PFSK-1 (cell line): ENCODE data around the gene ZNF474.

Experiments
- FOXP2 ChIP-seq: optimal IDR thresholded peaks from 2 replicates; pipeline ENCODE3; 2011; ENCODE audit warnings: borderline replicate concordance, control low read depth, inconsistent platforms; ENCODE audit not compliant: insufficient read depth; ENCODE audit errors: extremely low read length, extremely low read depth
- POLR2AphosphoS5 ChIP-seq: IDR thresholded peaks from 2 replicates; pipeline ENCODE4 v1.6.1; 2012; ENCODE audit warnings: low read depth, mild to moderate bottlenecking, control low read depth, low read length, moderate library complexity
- SIN3A ChIP-seq: IDR thresholded peaks from 2 replicates; pipeline ENCODE4 v1.6.1; 2012; ENCODE audit warnings: mild to moderate bottlenecking, low read length, moderate library complexity, borderline replicate concordance; ENCODE audit not compliant: insufficient read depth
- TAF1 ChIP-seq: IDR thresholded peaks from 2 replicates; pipeline ENCODE4 v1.6.1; 2012; ENCODE audit warnings: low read length, control low read depth, borderline replicate concordance; ENCODE audit not compliant: insufficient read depth
- TF ChIP-seq, protein P1 (sequence below), 2 experiments: IDR thresholded peaks; 2 replicates each; pipeline versions ENCODE4 v1.6.1 to v1.8.0; 2011 to 2012; ENCODE audit warnings: low read depth in 2 of 2, low read length in 2 of 2, control low read depth in 1 of 2, inconsistent platforms in 1 of 2, mild to moderate bottlenecking in 1 of 2, moderate library complexity in 1 of 2; ENCODE audit not compliant: insufficient read depth in 1 of 2

Gene ZNF474

DNA sequence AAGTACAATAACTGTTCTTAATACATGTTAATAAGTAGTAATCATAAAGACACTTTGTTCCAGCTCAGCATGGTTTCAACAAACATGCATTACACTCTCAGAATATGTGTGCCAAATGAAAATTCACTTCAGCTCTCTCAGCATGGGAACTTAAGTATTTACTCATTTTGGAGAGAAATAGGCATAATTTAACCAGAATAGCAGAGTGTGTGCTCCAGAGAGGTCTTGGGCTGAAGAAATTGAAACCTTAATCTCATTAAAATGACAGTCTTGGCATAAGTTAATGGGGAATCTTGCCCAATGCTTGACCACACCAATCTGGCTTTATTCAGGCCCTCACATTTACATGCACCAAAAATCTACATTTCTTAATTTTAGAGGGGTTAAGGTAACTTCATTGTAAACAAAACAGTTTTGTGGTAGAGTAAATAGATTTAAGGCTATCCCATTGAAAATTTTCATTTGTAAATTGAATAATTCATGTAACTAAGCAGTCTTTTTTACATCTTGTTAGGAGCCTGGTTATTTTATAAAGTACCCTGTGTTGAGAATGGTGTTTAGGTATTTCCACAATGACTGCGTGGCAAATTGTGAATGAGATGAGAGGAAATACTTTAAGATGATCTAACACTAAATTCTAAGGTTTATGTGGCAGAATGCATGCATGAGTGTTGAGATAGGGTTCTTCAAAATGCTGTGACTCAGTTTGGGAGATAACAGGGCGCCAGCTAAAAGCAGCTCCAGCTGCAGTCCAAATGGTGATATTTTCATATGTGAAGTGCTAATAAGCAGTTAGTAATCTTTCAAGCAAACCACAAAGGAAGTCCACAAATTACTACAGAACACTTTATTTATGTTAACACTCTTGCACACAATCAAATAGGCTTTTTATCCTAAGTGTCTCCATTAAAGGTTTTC, 40.0 kb upstream of the ZNF474 start:
- TF ChIP-seq, protein P1, sequence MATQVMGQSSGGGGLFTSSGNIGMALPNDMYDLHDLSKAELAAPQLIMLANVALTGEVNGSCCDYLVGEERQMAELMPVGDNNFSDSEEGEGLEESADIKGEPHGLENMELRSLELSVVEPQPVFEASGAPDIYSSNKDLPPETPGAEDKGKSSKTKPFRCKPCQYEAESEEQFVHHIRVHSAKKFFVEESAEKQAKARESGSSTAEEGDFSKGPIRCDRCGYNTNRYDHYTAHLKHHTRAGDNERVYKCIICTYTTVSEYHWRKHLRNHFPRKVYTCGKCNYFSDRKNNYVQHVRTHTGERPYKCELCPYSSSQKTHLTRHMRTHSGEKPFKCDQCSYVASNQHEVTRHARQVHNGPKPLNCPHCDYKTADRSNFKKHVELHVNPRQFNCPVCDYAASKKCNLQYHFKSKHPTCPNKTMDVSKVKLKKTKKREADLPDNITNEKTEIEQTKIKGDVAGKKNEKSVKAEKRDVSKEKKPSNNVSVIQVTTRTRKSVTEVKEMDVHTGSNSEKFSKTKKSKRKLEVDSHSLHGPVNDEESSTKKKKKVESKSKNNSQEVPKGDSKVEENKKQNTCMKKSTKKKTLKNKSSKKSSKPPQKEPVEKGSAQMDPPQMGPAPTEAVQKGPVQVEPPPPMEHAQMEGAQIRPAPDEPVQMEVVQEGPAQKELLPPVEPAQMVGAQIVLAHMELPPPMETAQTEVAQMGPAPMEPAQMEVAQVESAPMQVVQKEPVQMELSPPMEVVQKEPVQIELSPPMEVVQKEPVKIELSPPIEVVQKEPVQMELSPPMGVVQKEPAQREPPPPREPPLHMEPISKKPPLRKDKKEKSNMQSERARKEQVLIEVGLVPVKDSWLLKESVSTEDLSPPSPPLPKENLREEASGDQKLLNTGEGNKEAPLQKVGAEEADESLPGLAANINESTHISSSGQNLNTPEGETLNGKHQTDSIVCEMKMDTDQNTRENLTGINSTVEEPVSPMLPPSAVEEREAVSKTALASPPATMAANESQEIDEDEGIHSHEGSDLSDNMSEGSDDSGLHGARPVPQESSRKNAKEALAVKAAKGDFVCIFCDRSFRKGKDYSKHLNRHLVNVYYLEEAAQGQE (IDR thresholded peaks at IDR 0.05; ENCODE audit: insufficient read depth in 1 of 2, low read depth in 2 of 2, low read length in 2 of 2) = no peak
- TF ChIP-seq POLR2AphosphoS5 (no peak), SIN3A (no peak), FOXP2 (no peak), TAF1 (no peak)

GRCh38 chr5:122091936-122092600, 37.3 kb upstream of the ZNF474 start:
- TF ChIP-seq FOXP2 (no peak), TAF1 (no peak), POLR2AphosphoS5 (no peak), SIN3A (no peak)
- TF ChIP-seq, protein P1 (IDR thresholded peaks at IDR 0.05; ENCODE audit: insufficient read depth in 1 of 2, low read depth in 2 of 2, low read length in 2 of 2) = no peak

DNA sequence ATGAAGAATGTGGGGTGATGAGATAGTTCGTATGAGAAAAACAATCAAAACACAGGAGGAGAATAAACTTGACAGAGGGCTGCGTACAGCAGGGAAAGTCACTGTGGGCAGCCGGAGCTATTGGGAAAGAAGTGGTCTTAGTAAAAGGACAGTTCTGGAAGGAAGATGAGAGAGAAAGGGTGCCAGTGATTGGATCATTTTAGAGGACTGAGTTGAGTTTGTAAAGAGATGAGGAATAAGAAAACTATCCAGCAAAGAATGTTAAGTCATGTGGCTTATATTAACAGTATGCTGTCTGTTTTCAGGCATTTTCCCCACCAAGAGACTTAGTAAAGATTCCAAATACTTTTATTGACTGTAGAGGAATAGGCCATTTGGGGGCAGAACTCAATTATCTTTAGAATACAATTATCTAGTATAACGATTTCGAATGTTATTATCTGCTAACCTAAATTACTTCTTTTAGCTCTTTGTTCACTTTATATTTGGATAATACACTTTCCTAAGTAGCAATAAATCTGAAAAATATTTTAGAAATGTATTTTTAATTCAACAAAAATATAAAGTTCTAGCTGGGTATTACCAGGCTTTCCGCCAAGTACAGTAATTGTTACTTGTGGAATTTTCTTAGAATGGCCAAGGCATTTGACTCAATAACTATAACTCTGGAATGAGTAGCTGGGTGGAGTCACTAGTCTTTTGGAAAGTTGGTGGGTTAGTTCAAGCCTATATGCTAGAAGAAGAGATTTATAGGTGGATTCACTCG, 35.7 kb upstream of the ZNF474 start:
- no peak for TF ChIP-seq SIN3A
- TF ChIP-seq, protein P1 (IDR thresholded peaks at IDR 0.05; ENCODE audit: insufficient read depth in 1 of 2, low read depth in 2 of 2, low read length in 2 of 2) = no peak

GRCh38 chr5:122095158-122095557, 34.2 kb upstream of the ZNF474 start:
- TF ChIP-seq TAF1 (no peak), SIN3A (no peak), FOXP2 (no peak), POLR2AphosphoS5 (no peak)
- TF ChIP-seq, protein P1 (IDR thresholded peaks at IDR 0.05; ENCODE audit: insufficient read depth in 1 of 2, low read depth in 2 of 2, low read length in 2 of 2) = no peak
